BLaER1 treated with 17β-estradiol and CSF1 and Interleukin-3, amounts not matched to agents 10 nM and 100 nM (cell line): Measurements from ENCODE around the gene TAS1R3.

Experiments
- H3K27ac ChIP-seq, 11 experiments: shearing (Covaris generic); formaldehyde crosslinking; 2 replicates each; pipeline ENCODE4 v1.8.1; 2022
- H3K27me3 ChIP-seq, 11 experiments: shearing (Covaris generic); formaldehyde crosslinking; 2 replicates each; pipeline ENCODE4 v1.8.1; 2022
- H3K36me3 ChIP-seq, 11 experiments: shearing (Covaris generic); formaldehyde crosslinking; 2 replicates each; pipeline ENCODE4 v1.8.1; 2022
- H3K4me1 ChIP-seq, 10 experiments: shearing (Covaris generic); formaldehyde crosslinking; 2 replicates each; pipeline ENCODE4 v1.8.1; 2022
- H3K4me2 ChIP-seq, 11 experiments: shearing (Covaris generic); formaldehyde crosslinking; 2 replicates each; pipeline ENCODE4 v1.8.1; 2022
- H3K4me3 ChIP-seq, 10 experiments: shearing (Covaris generic); formaldehyde crosslinking; 2 replicates each; pipeline ENCODE4 v1.8.1; 2022
- H3K9ac ChIP-seq, 11 experiments: shearing (Covaris generic); formaldehyde crosslinking; 2 replicates each; pipeline ENCODE4 v1.8.1; 2022
- H3K9me3 ChIP-seq, 11 experiments: shearing (Covaris generic); formaldehyde crosslinking; replicated peaks in 1 of 11; 2 replicates each; pipeline ENCODE4 v1.8.1; 2022
- H4K20me1 ChIP-seq, 11 experiments: shearing (Covaris generic); formaldehyde crosslinking; 2 replicates each; pipeline ENCODE4 v1.8.1; 2022
- Cebpa-rat ChIP-seq, 11 experiments: shearing (Covaris generic); IDR thresholded peaks; 2 replicates each; pipeline ENCODE4 v1.8.1; 2022

TAS1R3 gene

GRCh38 chr1:1286313-1287261 is 44.5 kb upstream of the TAS1R3 start:
- Histone ChIP-seq H3K36me3 (no peaks in the 10 kb centered on the region), H3K27ac (no peak overlapping the region), H3K9ac (no peak overlapping the region), H3K27me3 (no peaks in the 10 kb centered on the region), H3K4me3 (no peak overlapping the region), H3K4me2 (0 out of 22 replicates have a peak overlapping the region, but pooled peaks of 1 of the 11 experiments have one; percentile 4), H4K20me1 (peaks cover 0 to 45% (median 7%) of the 10 kb centered on the region in 11 experiments; a peak in 13 of 22 replicates), H3K4me1 (peaks cover 0 to 26% (median 11%) of the 10 kb centered on the region in 10 experiments; a peak in 13 of 20 replicates), H3K9me3 (no peaks in the 10 kb centered on the region)
- TF ChIP-seq Cebpa-rat (IDR thresholded peaks at IDR 0.05), result no peak

GRCh38 chr1:1287288-1288110 is 43.6 kb upstream of the TAS1R3 start:
- H3K4me1 ChIP-seq, result peaks cover 0 to 34% (median 13%) of the 10 kb centered on the region in 10 experiments; a peak in 13 of 20 replicates

GRCh38 chr1:1290238-1290731 is 40.8 kb upstream of the TAS1R3 start:
- Histone ChIP-seq H3K9me3 (no peaks in the 10 kb centered on the region), H3K9ac (no peak overlapping the region), H4K20me1 (peaks cover 0 to 65% (median 21%) of the 10 kb centered on the region in 11 experiments; a peak in 17 of 22 replicates), H3K4me1 (peaks cover 0 to 28% (median 12%) of the 10 kb centered on the region in 10 experiments; a peak in 13 of 20 replicates), H3K27ac (no peak overlapping the region), H3K36me3 (peaks cover 0 to 20% (median 7%) of the 10 kb centered on the region in 11 experiments; a peak in 9 of 22 replicates), H3K4me3 (no peak overlapping the region), H3K27me3 (no peaks in the 10 kb centered on the region), H3K4me2 (no peak overlapping the region)
- no peak for TF ChIP-seq Cebpa-rat (IDR thresholded peaks at IDR 0.05)

More at GRCh38 chr1:1287288-1288110, 43.6 kb upstream of the TAS1R3 start:
- Histone ChIP-seq H3K4me2 (no peak overlapping the region), H3K36me3 (no peaks in the 10 kb centered on the region), H4K20me1 (peaks cover 0 to 54% (median 15%) of the 10 kb centered on the region in 11 experiments; a peak in 17 of 22 replicates), H3K4me3 (no peak overlapping the region), H3K27ac (no peak overlapping the region), H3K9me3 (no peaks in the 10 kb centered on the region), H3K9ac (no peak overlapping the region), H3K27me3 (no peaks in the 10 kb centered on the region)
- TF ChIP-seq Cebpa-rat (IDR thresholded peaks at IDR 0.05), result no peak

- Histone ChIP-seq H3K27ac (no peak overlapping the region), H3K4me2 (peak overlapping the region in 7 of 11 experiments; percentile 24 to 46 (median 29); a peak in 10 of 22 replicates), H4K20me1 (peaks cover 0 to 66% (median 21%) of the 10 kb centered on the region in 11 experiments; a peak in 17 of 22 replicates), H3K9me3 (no peaks in the 10 kb centered on the region), H3K27me3 (no peaks in the 10 kb centered on the region), H3K36me3 (peaks cover 0 to 28% (median 8%) of the 10 kb centered on the region in 11 experiments; a peak in 10 of 22 replicates), H3K4me1 (peaks cover 0 to 21% (median 12%) of the 10 kb centered on the region in 10 experiments; a peak in 13 of 20 replicates), H3K4me3 (no peak overlapping the region), H3K9ac (0 out of 22 replicates have a peak overlapping the region, but pooled peaks of 1 of the 11 experiments have one; percentile 3)
- no peak for TF ChIP-seq Cebpa-rat (IDR thresholded peaks at IDR 0.05)
These were observed 40.0 kb upstream of the TAS1R3 start for GRCh38 chr1:1291023-1291528.

- Histone ChIP-seq H3K9me3 (no peaks in the 10 kb centered on the region), H3K4me3 (no peak overlapping the region), H3K27me3 (no peaks in the 10 kb centered on the region), H3K4me2 (peak overlapping the region in 7 of 11 experiments; percentile 24 to 46 (median 29); a peak in 11 of 22 replicates), H3K9ac (no peak overlapping the region), H3K36me3 (peaks cover 0 to 35% (median 10%) of the 10 kb centered on the region in 11 experiments; a peak in 10 of 22 replicates), H3K27ac (no peak overlapping the region), H4K20me1 (peaks cover 0 to 64% (median 21%) of the 10 kb centered on the region in 11 experiments; a peak in 17 of 22 replicates), H3K4me1 (peaks cover 0 to 20% (median 12%) of the 10 kb centered on the region in 10 experiments; a peak in 13 of 20 replicates)
- no peak for TF ChIP-seq Cebpa-rat (IDR thresholded peaks at IDR 0.05)
These were observed 39.3 kb upstream of the TAS1R3 start for GRCh38 chr1:1291548-1292441.

GRCh38 chr1:1292442-1292779 is 38.7 kb upstream of the TAS1R3 start:
- no peak for TF ChIP-seq Cebpa-rat (IDR thresholded peaks at IDR 0.05)
- Histone ChIP-seq H3K27ac (no peak overlapping the region), H3K4me2 (no peak overlapping the region), H3K9ac (no peak overlapping the region), H4K20me1 (peaks cover 0 to 62% (median 21%) of the 10 kb centered on the region in 11 experiments; a peak in 17 of 22 replicates), H3K27me3 (no peaks in the 10 kb centered on the region), H3K4me3 (no peak overlapping the region), H3K36me3 (peaks cover 0 to 36% (median 10%) of the 10 kb centered on the region in 11 experiments; a peak in 10 of 22 replicates), H3K9me3 (no peaks in the 10 kb centered on the region), H3K4me1 (peaks cover 0 to 20% (median 12%) of the 10 kb centered on the region in 10 experiments; a peak in 13 of 20 replicates)

- Histone ChIP-seq H3K4me2 (no peak overlapping the region), H3K27ac (no peak overlapping the region), H3K9ac (no peak overlapping the region), H3K4me3 (no peak overlapping the region), H3K27me3 (no peaks in the 10 kb centered on the region), H3K36me3 (peaks cover 0 to 40% (median 13%) of the 10 kb centered on the region in 11 experiments; a peak in 10 of 22 replicates), H4K20me1 (peaks cover 0 to 66% (median 21%) of the 10 kb centered on the region in 11 experiments; a peak in 17 of 22 replicates), H3K9me3 (no peaks in the 10 kb centered on the region), H3K4me1 (peaks cover 0 to 20% (median 12%) of the 10 kb centered on the region in 10 experiments; a peak in 13 of 20 replicates)
- no peak for TF ChIP-seq Cebpa-rat (IDR thresholded peaks at IDR 0.05)
These were observed 38.2 kb upstream of the TAS1R3 start for GRCh38 chr1:1292851-1293250.
